H1 (cell line): ENCODE measurements around the gene SMARCA1. TPM values are rescaled to one million over a fixed set of nuclear protein-coding genes. Genes with fewer than 3 reads are reported as not detected.

Source experiments
- CTCF ChIA-PET: fragments of 300-600 bp; sonication (Branson Sonifier 250); formaldehyde crosslinking; loops from one replicate; lab custom pipeline; 2021; ENCODE audit not compliant: partially characterized antibody; lab: Charles Lee
- POLR2A ChIA-PET: fragments of 300-600 bp; sonication (Branson Sonifier 250); formaldehyde crosslinking; loops from one replicate; lab custom pipeline; 2021; ENCODE audit warnings: inconsistent platforms; ENCODE audit not compliant: partially characterized antibody; lab: Charles Lee
- DNase-seq, 2 experiments: peaks; one replicate each; pipeline versions ENCODE4 v3.0.0 to v3.0.0-alpha.2; 2010 to 2022; ENCODE audit warnings: low spot score in 2 of 2, low read depth in 1 of 2, mixed read lengths in 1 of 2
- FAIRE-seq: peaks from 2 replicates; lab custom pipeline; 2011; peaks lifted over from hg19 to GRCh38; lab: Jason Lieb, UNC
- H2AFZ ChIP-seq: 2 replicates; pipeline ENCODE4 v1.8.1; 2012; ENCODE audit warnings: low read length, inconsistent platforms
- H2AK5ac ChIP-seq: 2 replicates; pipeline ENCODE4 v1.6.1; 2013; ENCODE audit warnings: low read depth, low read length
- H2BK120ac ChIP-seq: replicated peaks from 2 replicates; pipeline ENCODE3; 2013; ENCODE audit warnings: low read depth, low read length, inconsistent platforms
- H2BK12ac ChIP-seq: 2 replicates; pipeline ENCODE4 v1.6.1; 2013; ENCODE audit warnings: low read depth, low read length
- H2BK15ac ChIP-seq: 2 replicates; pipeline ENCODE4 v1.6.1; 2013; ENCODE audit warnings: low read length
- H2BK20ac ChIP-seq: 2 replicates; pipeline ENCODE4 v1.6.1; 2013; ENCODE audit warnings: low read length
- H2BK5ac ChIP-seq: 2 replicates; pipeline ENCODE4 v1.6.1; 2013; ENCODE audit warnings: low read depth, low read length
- H3K14ac ChIP-seq: 2 replicates; pipeline ENCODE4 v1.6.1; 2013; ENCODE audit warnings: inconsistent platforms; ENCODE audit not compliant: insufficient read length
- H3K18ac ChIP-seq: 2 replicates; pipeline ENCODE4 v1.6.1; 2013; ENCODE audit warnings: low read length; ENCODE audit errors: extremely low read depth
- H3K23ac ChIP-seq: 2 replicates; pipeline ENCODE4 v1.6.1; 2013; ENCODE audit warnings: inconsistent platforms; ENCODE audit not compliant: insufficient read length
- H3K23me2 ChIP-seq: 2 replicates; pipeline ENCODE4 v1.6.1; 2013; ENCODE audit warnings: low read depth, low read length
- H3K27ac ChIP-seq: 2 replicates; pipeline ENCODE4 v1.6.1; 2011; ENCODE audit warnings: low read depth, low read length, inconsistent platforms
- H3K27me3 ChIP-seq, 4 experiments: replicated peaks in 1 of 4; 1 replicate in 1 of 4; 2 replicates in 3 of 4; pipeline versions ENCODE4 v1.6.1 to v1.8.1; 2011 to 2013; ENCODE audit warnings: low read length in 3 of 4, mild to moderate bottlenecking in 3 of 4, inconsistent platforms in 2 of 4, mixed read lengths in 2 of 4, moderate library complexity in 1 of 4; ENCODE audit not compliant: control insufficient read depth in 3 of 4, insufficient read depth in 3 of 4; ENCODE audit errors: extremely low read depth in 1 of 4
- H3K36me3 ChIP-seq, 4 experiments: 2 replicates each; pipeline versions ENCODE4 v1.6.1 to v1.8.1; 2011 to 2013; ENCODE audit warnings: mild to moderate bottlenecking in 4 of 4, low read length in 3 of 4, moderate library complexity in 2 of 4, control low read depth in 1 of 4, inconsistent platforms in 1 of 4; ENCODE audit not compliant: insufficient read depth in 4 of 4, control insufficient read depth in 2 of 4
- H3K4ac ChIP-seq: replicated peaks from 2 replicates; pipeline ENCODE3; 2013; ENCODE audit warnings: low read length, low read depth, mixed read lengths, inconsistent platforms; ENCODE audit not compliant: insufficient read length
- H3K4me1 ChIP-seq, 4 experiments: replicated peaks in 1 of 4; 1 replicate in 1 of 4; 2 replicates in 3 of 4; pipeline versions ENCODE4 v1.6.1 to v1.8.1; 2011 to 2013; ENCODE audit warnings: low read length in 3 of 4, inconsistent platforms in 2 of 4, mixed read lengths in 1 of 4; ENCODE audit not compliant: insufficient read depth in 4 of 4, control insufficient read depth in 3 of 4
- H3K4me2 ChIP-seq, 2 experiments: 2 replicates each; pipeline versions ENCODE4 v1.6.1 to v1.8.1; 2011 to 2013; ENCODE audit warnings: low read depth in 2 of 2, low read length in 2 of 2, control low read depth in 1 of 2, inconsistent platforms in 1 of 2, mild to moderate bottlenecking in 1 of 2; ENCODE audit not compliant: insufficient read depth in 1 of 2
- H3K4me3 ChIP-seq, 4 experiments: fragments of 200-600, 300-600 bp in 1 of 4; sonication (generic), shearing (Covaris generic), sonication (Bioruptor Twin) in 1 of 4; 2 replicates each; pipeline versions ENCODE4 v1.5.1 to v1.8.1; 2011 to 2016; ENCODE audit warnings: low read length in 4 of 4, low read depth in 3 of 4, control low read depth in 2 of 4, inconsistent platforms in 2 of 4, mild to moderate bottlenecking in 2 of 4, mixed read lengths in 1 of 4, moderate library complexity in 1 of 4; ENCODE audit not compliant: insufficient read depth in 2 of 4; ENCODE audit errors: extremely low read depth in 1 of 4
- H3K56ac ChIP-seq: replicated peaks from 2 replicates; pipeline ENCODE3; 2013; ENCODE audit warnings: low read depth, mild to moderate bottlenecking, mixed read lengths, low read length, inconsistent platforms; ENCODE audit not compliant: insufficient read length
- H3K79me1 ChIP-seq: 2 replicates; pipeline ENCODE4 v1.6.1; 2013; ENCODE audit warnings: low read depth, low read length, control low read depth
- H3K79me2 ChIP-seq, 2 experiments: 2 replicates each; pipeline versions ENCODE4 v1.6.1 to v1.8.1; 2012 to 2013; ENCODE audit warnings: low read length in 2 of 2, mild to moderate bottlenecking in 2 of 2, inconsistent platforms in 1 of 2; ENCODE audit not compliant: insufficient read depth in 2 of 2, control insufficient read depth in 1 of 2
- H3K9ac ChIP-seq, 4 experiments: replicated peaks in 1 of 4; 1 replicate in 1 of 4; 2 replicates in 3 of 4; pipeline versions ENCODE4 v1.6.1 to v1.8.1; 2011 to 2013; ENCODE audit warnings: low read depth in 3 of 4, low read length in 3 of 4, control low read depth in 2 of 4, mild to moderate bottlenecking in 2 of 4, moderate library complexity in 2 of 4, inconsistent platforms in 1 of 4; ENCODE audit errors: extremely low read depth in 1 of 4
- H3K9me3 ChIP-seq, 2 experiments: 2 replicates each; pipeline versions ENCODE4 v1.6.1 to v1.8.1; 2012 to 2013; ENCODE audit warnings: mild to moderate bottlenecking in 2 of 2, moderate library complexity in 2 of 2, control low read depth in 1 of 2, inconsistent platforms in 1 of 2, low read depth in 1 of 2, low read length in 1 of 2, mixed read lengths in 1 of 2; ENCODE audit not compliant: insufficient read depth in 2 of 2
- H4K20me1 ChIP-seq, 2 experiments: replicated peaks in 1 of 2; 2 replicates each; pipeline versions ENCODE3 to v1.8.1; 2011 to 2013; ENCODE audit warnings: inconsistent platforms in 2 of 2, low read length in 2 of 2, mild to moderate bottlenecking in 1 of 2; ENCODE audit not compliant: insufficient read depth in 2 of 2, control insufficient read depth in 1 of 2
- H4K5ac ChIP-seq: 2 replicates; pipeline ENCODE4 v1.6.1; 2013; ENCODE audit warnings: low read length, low read depth, mixed read lengths, inconsistent platforms; ENCODE audit not compliant: insufficient read length
- H4K8ac ChIP-seq: 2 replicates; pipeline ENCODE4 v1.8.0; 2013; ENCODE audit warnings: mild to moderate bottlenecking, moderate library complexity, low read length, inconsistent platforms; ENCODE audit not compliant: insufficient read depth; ENCODE audit errors: extremely low read depth
- H4K91ac ChIP-seq: replicated peaks from 2 replicates; pipeline ENCODE3; 2013; ENCODE audit warnings: low read length, mixed read lengths, inconsistent platforms; ENCODE audit not compliant: insufficient read length
- ASH2L ChIP-seq: fragments of 200-600, 300-600 bp; sonication (generic); IDR thresholded peaks from one replicate; pipeline ENCODE4 v1.7.1; 2017; ENCODE audit warnings: low read length
- BRCA1 ChIP-seq: IDR thresholded peaks from 2 replicates; pipeline ENCODE4 v1.6.1; 2012; ENCODE audit warnings: low read depth, low read length, improper control_type of control experiment
- E2F6 ChIP-seq: IDR thresholded peaks from 2 replicates; pipeline ENCODE4 v1.6.1; 2012; ENCODE audit warnings: inconsistent platforms
- JUN ChIP-seq: IDR thresholded peaks from 2 replicates; pipeline ENCODE4 v1.6.1; 2011; ENCODE audit warnings: low read depth, mild to moderate bottlenecking, improper control_type of control experiment, low read length
- KDM5A ChIP-seq: fragments of 200-600 bp; IDR thresholded peaks from 2 replicates; pipeline ENCODE4 v1.7.1; 2012; ENCODE audit warnings: mild to moderate bottlenecking, low read length, inconsistent platforms, mixed read lengths
- NRF1 ChIP-seq: IDR thresholded peaks from 2 replicates; pipeline ENCODE4 v1.6.1; 2011; ENCODE audit warnings: mild to moderate bottlenecking, low read depth, low read length, improper control_type of control experiment
- POLR2AphosphoS5 ChIP-seq: IDR thresholded peaks from 2 replicates; pipeline ENCODE4 v1.6.1; 2011; ENCODE audit warnings: low read depth, low read length
- SIRT6 ChIP-seq: IDR thresholded peaks from one replicate; pipeline ENCODE4 v1.7.1; 2012; ENCODE audit warnings: low read length, inconsistent platforms
- SUZ12 ChIP-seq: fragments of 200-600 bp; sonication (generic); IDR thresholded peaks from 2 replicates; pipeline ENCODE4 v1.6.1; 2012; ENCODE audit warnings: mild to moderate bottlenecking, inconsistent platforms, low read length, moderate library complexity, mixed read lengths
- TAF7 ChIP-seq: optimal IDR thresholded peaks from 2 replicates; pipeline ENCODE3; 2011; ENCODE audit warnings: low read depth, mild to moderate bottlenecking, inconsistent platforms, low read length, moderate library complexity, borderline replicate concordance
- TEAD4 ChIP-seq: IDR thresholded peaks from 2 replicates; pipeline ENCODE4 v1.6.1; 2012; ENCODE audit warnings: low read depth, low read length, inconsistent platforms, mixed read lengths
- YY1 ChIP-seq: IDR thresholded peaks from 2 replicates; pipeline ENCODE4 v1.6.1; 2011; ENCODE audit warnings: low read depth, mild to moderate bottlenecking, low read length
- ZNF274 ChIP-seq: IDR thresholded peaks from 2 replicates; pipeline ENCODE4 v1.7.0; 2012; ENCODE audit warnings: low read length, borderline replicate concordance; ENCODE audit errors: extremely low read depth
- WGBS, 2 experiments: shearing (Covaris generic) in 1 of 2; methylation state at CpG; one replicate each; pipeline versions ENCODE4 v1.1.6 to v1.1.7; 2013 to 2015; ENCODE audit warnings: low lambda C conversion rate in 2 of 2, mixed read lengths in 2 of 2, inconsistent platforms in 1 of 2, low coverage in 1 of 2, missing lambda C conversion rate in 1 of 2; ENCODE audit not compliant: insufficient replicate concordance in 2 of 2, insufficient coverage in 1 of 2, insufficient read length in 1 of 2; ENCODE audit errors: extremely low coverage in 1 of 2, missing lambda C conversion rate in 1 of 2; 5-methylcytosine and 5-hydroxymethylcytosine counted together
- polyA plus RNA-seq, 7 experiments: library from polyadenylated mRNA; depleted of rRNA in 3 of 7; stranded (reverse) in 5 of 7; unstranded in 2 of 7; fragments of >200 nt in 5 of 7; fragments of 200-250 nt in 2 of 7; gene quantifications; 1 replicate in 5 of 7; 2 replicates in 1 of 7; 4 replicates in 1 of 7; pipeline versions ENCODE4 v1.2.1 to v1.2.3, GENCODE V29; 2011 to 2013; ENCODE audit warnings: missing spikeins in 2 of 7, mixed read lengths in 2 of 7
- total RNA-seq: library from RNA; stranded (reverse); fragmentation: NEBNext Ultra II Directional; extraction: Animal tissue kit (Norgen Biotek cat#: 25700); gene quantifications from 2 replicates; pipeline ENCODE4 v1.2.1, GENCODE V29; 2021
- TF ChIP-seq, protein P1 (sequence below): IDR thresholded peaks from 2 replicates; pipeline ENCODE4 v1.6.1; 2012; ENCODE audit warnings: low read length, inconsistent platforms

Gene SMARCA1
- total and polyA plus RNA-seq, 2 of the 8 experiments (the other 6 are each of a cell fraction or from before 2014, with no cell fraction given), result 13.1 to 54.4 TPM

GRCh38 chrX:129480889-129481288 is 42.4 kb downstream of the SMARCA1 start:
- no peak overlapping the region for H3K4me3 ChIP-seq
- 97% methylated on average over 6 of the region's 6 CpGs; no CpG with 5 or more reads in 1 of the 2 experiments for WGBS, 2 experiments
- H3K56ac ChIP-seq, result no peak overlapping the region
- H3K79me1 ChIP-seq, result no peaks in the 10 kb centered on the region
- H2BK15ac ChIP-seq, result no peak overlapping the region
- CTCF ChIA-PET, result no interaction called here
- H3K79me2 ChIP-seq, result no peaks in the 10 kb centered on the region
- peaks cover 0 to 19% (median 4%) of the 10 kb centered on the region in 4 experiments; a peak in 4 of 8 replicates for H3K36me3 ChIP-seq
- H2BK20ac ChIP-seq, result no peak overlapping the region
- FAIRE-seq, result no peak
- H2BK120ac ChIP-seq, result no peak overlapping the region
- H3K14ac ChIP-seq, result no peak overlapping the region
- no peak overlapping the region for H4K8ac ChIP-seq
- no peaks in the 10 kb centered on the region for H3K4me1 ChIP-seq
- H2BK5ac ChIP-seq, result no peak overlapping the region
- DNase-seq, result no peak
- H3K4me2 ChIP-seq, result no peak overlapping the region
- no peak overlapping the region for H3K4ac ChIP-seq
- no peak overlapping the region for H4K5ac ChIP-seq
- H3K27me3 ChIP-seq, result no peaks in the 10 kb centered on the region
- no peak overlapping the region for H3K18ac ChIP-seq
- H2BK12ac ChIP-seq, result no peak overlapping the region
- no peak overlapping the region for H3K27ac ChIP-seq
- no peaks in the 10 kb centered on the region for H3K9me3 ChIP-seq
- H4K20me1 ChIP-seq, result no peaks in the 10 kb centered on the region
- H3K23me2 ChIP-seq, result no peaks in the 10 kb centered on the region
- no peak overlapping the region for H2AK5ac ChIP-seq
- H3K23ac ChIP-seq, result no peak overlapping the region
- H2AFZ ChIP-seq, result no peak overlapping the region
- POLR2A ChIA-PET, result no interaction called here
- H4K91ac ChIP-seq, result no peak overlapping the region
- H3K9ac ChIP-seq, result no peak overlapping the region
- TF ChIP-seq TAF7, result no peak
- TF ChIP-seq POLR2AphosphoS5, result no peak
- no peak for TF ChIP-seq NRF1
- no peak for TF ChIP-seq SUZ12
- TF ChIP-seq BRCA1, result no peak
- no peak for TF ChIP-seq KDM5A
- no peak for TF ChIP-seq JUN
- no peak for TF ChIP-seq TEAD4
- TF ChIP-seq, protein P1, sequence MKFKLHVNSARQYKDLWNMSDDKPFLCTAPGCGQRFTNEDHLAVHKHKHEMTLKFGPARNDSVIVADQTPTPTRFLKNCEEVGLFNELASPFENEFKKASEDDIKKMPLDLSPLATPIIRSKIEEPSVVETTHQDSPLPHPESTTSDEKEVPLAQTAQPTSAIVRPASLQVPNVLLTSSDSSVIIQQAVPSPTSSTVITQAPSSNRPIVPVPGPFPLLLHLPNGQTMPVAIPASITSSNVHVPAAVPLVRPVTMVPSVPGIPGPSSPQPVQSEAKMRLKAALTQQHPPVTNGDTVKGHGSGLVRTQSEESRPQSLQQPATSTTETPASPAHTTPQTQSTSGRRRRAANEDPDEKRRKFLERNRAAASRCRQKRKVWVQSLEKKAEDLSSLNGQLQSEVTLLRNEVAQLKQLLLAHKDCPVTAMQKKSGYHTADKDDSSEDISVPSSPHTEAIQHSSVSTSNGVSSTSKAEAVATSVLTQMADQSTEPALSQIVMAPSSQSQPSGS, result no peak
- TF ChIP-seq ZNF274, result no peak
- no peak for TF ChIP-seq E2F6
- no peak for TF ChIP-seq YY1
- TF ChIP-seq SIRT6, result no peak
- TF ChIP-seq ASH2L, result no peak
